HCT116 (cell line): ENCODE data around the gene NFIL3. TPM values are rescaled to one million over a fixed set of nuclear protein-coding genes. Genes with fewer than 3 reads are reported as not detected.
A peak's percentile ranks its signal among the peaks of the same experiment; 100 is the strongest.

ENCODE experiments used
- ATAC-seq: fragments of 200-7000 bp; cut with Tn5 transposase; 2 replicates; pipeline ENCODE4 v1.9.1; 2020; ENCODE audit warnings: mild to moderate bottlenecking, moderate library complexity
- BruUV-seq: library from RNA; stranded (reverse); fragments of 400-500 nt; replicated peaks from 2 replicates; lab custom pipeline; 2021; lab: Mats Ljungman, UMichigan
- CTCF ChIA-PET: fragments of 300-600 bp; sonication (Branson Sonifier 250); formaldehyde crosslinking; loops from one replicate; lab custom pipeline; 2021; ENCODE audit warnings: antibody characterized with exemption; lab: Charles Lee
- POLR2A ChIA-PET: fragments of 300-600, 350-600 bp; sonication (Branson Sonifier 250); formaldehyde crosslinking; loops from one replicate; lab custom pipeline; 2021; ENCODE audit warnings: antibody characterized with exemption; lab: Charles Lee
- RAD21 ChIA-PET, 2 experiments: fragments of 300-600 bp; sonication (Branson Sonifier 250); formaldehyde crosslinking; loops; one replicate each; lab custom pipeline; 2023; ENCODE audit warnings: low total read pairs in 2 of 2; ENCODE audit not compliant: uncharacterized antibody in 2 of 2, unreplicated experiment in 2 of 2, low non-redundant PET in 1 of 2; lab: Charles Lee
- DNase-seq: peaks from one replicate; pipeline ENCODE4 v3.0.0-alpha.2; 2010; ENCODE audit warnings: low read depth, low spot score
- H2AFZ ChIP-seq: fragments of 200-600 bp; shearing (Covaris generic), sonication (generic); 2 replicates; pipeline ENCODE4 v1.6.1; 2017; ENCODE audit warnings: low read depth, mixed run types, mixed read lengths, antibody characterized with exemption, low read length; ENCODE audit not compliant: poor library complexity, severe bottlenecking
- H3K27ac ChIP-seq: 2 replicates; pipeline ENCODE4 v1.5.1; 2012; ENCODE audit warnings: low read depth, low read length
- H3K27me3 ChIP-seq: fragments of 200-600 bp; sonication (generic); 2 replicates; pipeline ENCODE4 v1.6.1; 2016; ENCODE audit warnings: mixed run types, low read length, mixed read lengths; ENCODE audit not compliant: insufficient read depth
- H3K36me3 ChIP-seq, 2 experiments: fragments of 200-500 bp in 1 of 2; fragments of 200-600 bp in 1 of 2; sonication (Bioruptor generic) in 1 of 2; sonication (generic) in 1 of 2; 2 replicates each; pipeline versions ENCODE4 v1.5.1 to v1.6.1; 2014 to 2016; ENCODE audit warnings: low read length in 2 of 2, inconsistent platforms in 1 of 2, mixed read lengths in 1 of 2, mixed run types in 1 of 2; ENCODE audit not compliant: insufficient read depth in 2 of 2, control insufficient read depth in 1 of 2
- H3K4me1 ChIP-seq, 2 experiments: fragments of 200-600 bp in 1 of 2; sonication (generic) in 1 of 2; 2 replicates each; pipeline versions ENCODE4 v1.5.1 to v1.6.1; 2012 to 2017; ENCODE audit warnings: low read length in 2 of 2, inconsistent platforms in 1 of 2, mild to moderate bottlenecking in 1 of 2, mixed read lengths in 1 of 2, mixed run types in 1 of 2, moderate library complexity in 1 of 2; ENCODE audit not compliant: insufficient read depth in 2 of 2, control insufficient read depth in 1 of 2
- H3K4me2 ChIP-seq: fragments of 200-600 bp; sonication (generic); 2 replicates; pipeline ENCODE4 v1.6.1; 2017; ENCODE audit warnings: mixed run types, low read length, mixed read lengths
- H3K4me3 ChIP-seq, 2 experiments: fragments of 200-600 bp in 1 of 2; sonication (generic) in 1 of 2; replicated peaks in 1 of 2; 2 replicates each; pipeline ENCODE4 v1.5.1; 2011 to 2016; ENCODE audit warnings: low read length in 2 of 2, control low read depth in 1 of 2, low read depth in 1 of 2, mild to moderate bottlenecking in 1 of 2, mixed read lengths in 1 of 2, mixed run types in 1 of 2
- H3K79me2 ChIP-seq: fragments of 200-600 bp; sonication (generic); 2 replicates; pipeline ENCODE4 v1.6.1; 2017; ENCODE audit warnings: mild to moderate bottlenecking, mixed run types, low read length, moderate library complexity, mixed read lengths; ENCODE audit not compliant: insufficient read depth
- H3K9ac ChIP-seq: fragments of 200-600 bp; sonication (generic); 2 replicates; pipeline ENCODE4 v1.6.1; 2016; ENCODE audit warnings: low read length, mixed read lengths
- H3K9me2 ChIP-seq: fragments of 200-600 bp; sonication (generic), shearing (Covaris generic); 2 replicates; pipeline ENCODE4 v1.6.1; 2017; ENCODE audit warnings: mixed run types, mild to moderate bottlenecking, moderate library complexity; ENCODE audit not compliant: insufficient read depth
- H3K9me3 ChIP-seq, 2 experiments: fragments of 200-500 bp in 1 of 2; fragments of 200-600 bp in 1 of 2; sonication (Bioruptor generic) in 1 of 2; sonication (generic) in 1 of 2; 2 replicates each; pipeline ENCODE4 v1.6.1; 2014 to 2017; ENCODE audit warnings: low read length in 2 of 2, mixed read lengths in 2 of 2, inconsistent platforms in 1 of 2, low read depth in 1 of 2, mild to moderate bottlenecking in 1 of 2, mixed run types in 1 of 2, moderate library complexity in 1 of 2; ENCODE audit not compliant: control insufficient read depth in 1 of 2, insufficient read depth in 1 of 2
- H4K20me1 ChIP-seq: fragments of 200-600 bp; sonication (generic), shearing (Covaris generic); 2 replicates; pipeline ENCODE4 v1.6.1; 2017; ENCODE audit warnings: mixed run types, mild to moderate bottlenecking, moderate library complexity; ENCODE audit not compliant: insufficient read depth
- CTCF ChIP-seq, 3 experiments: fragments of 200-600 bp in 1 of 3; sonication (generic) in 1 of 3; IDR thresholded peaks in 2 of 3; conservative IDR thresholded peaks in 1 of 3; 2 replicates each; pipeline ENCODE4 v1.5.1; 2012 to 2017; ENCODE audit warnings: low read depth in 2 of 3, low read length in 2 of 3, antibody characterized with exemption in 1 of 3, borderline replicate concordance in 1 of 3, control low read depth in 1 of 3, mild to moderate bottlenecking in 1 of 3, mixed read lengths in 1 of 3, mixed run types in 1 of 3, moderate library complexity in 1 of 3; ENCODE audit not compliant: insufficient read depth in 1 of 3
- POLR2AphosphoS5 ChIP-seq: IDR thresholded peaks from 2 replicates; pipeline ENCODE4 v1.6.1; 2011; ENCODE audit warnings: mild to moderate bottlenecking, low read depth, low read length, moderate library complexity
- RAD21 ChIP-seq: IDR thresholded peaks from 2 replicates; pipeline ENCODE4 v1.6.1; 2012; ENCODE audit warnings: low read depth, mild to moderate bottlenecking
- SIN3A ChIP-seq: IDR thresholded peaks from 2 replicates; pipeline ENCODE4 v1.6.1; 2012; ENCODE audit warnings: low read depth
- TCF7L2 ChIP-seq: IDR thresholded peaks from 2 replicates; pipeline ENCODE4 v1.7.0; 2011; ENCODE audit warnings: borderline replicate concordance, inconsistent platforms; ENCODE audit not compliant: insufficient read depth, insufficient read length; ENCODE audit errors: extremely low read depth
- intact Hi-C: fragments of 100-400 bp; cut with micrococcal nuclease; formaldehyde crosslinking; loops from 2 replicates; pipeline ENCODE4 v1.10.0; 2022
- total RNA-seq: library from RNA; stranded (reverse); gene quantifications from one replicate; pipeline ENCODE4 v1.2.1, GENCODE V29; 2021; ENCODE audit not compliant: unreplicated experiment

NFIL3 gene
- total RNA-seq, 1 experiment from 2014 or later: 38.0 TPM

- Histone ChIP-seq H3K9ac (peak overlapping the region; percentile 77), H3K4me2 (peak overlapping the region; percentile 88), H3K27ac (peak overlapping the region; percentile 63), H3K36me3 (no peaks in the 10 kb centered on the region), H3K4me3 (peak overlapping the region; percentile 90 to 92)
- CTCF ChIA-PET: interaction anchor here (2.1 to 5.6 kb wide), 2 partner anchors 10 to 507 kb away, joined by 10 to 62 read pairs; no protein-coding TSS in a partner anchor
- intact Hi-C loops: no loop called here
- BruUV-seq: TSS peak; percentile 56
- TF ChIP-seq SIN3A (no peak), TCF7L2 (peak; percentile 66), CTCF (IDR thresholded peaks at IDR 0.05 in 2 of 3, conservative IDR thresholded peaks at IDR 0.05 in 1 of 3; ENCODE audit: borderline replicate concordance in 1 of 3, insufficient read depth in 1 of 3, low read depth in 2 of 3, low read length in 2 of 3) (0 out of 6 replicates have a peak, but pooled peaks of 1 of the 3 experiments have one; percentile 7), RAD21 (no peak), POLR2AphosphoS5 (0 out of 2 replicates have a peak, but pooled peaks have one; percentile 15)
- TF ChIP-seq, all 23 proteins: peak for 3
- Histone ChIP-seq H3K79me2 (peaks cover 51% of the 10 kb centered on the region), H3K27me3 (no peaks in the 10 kb centered on the region), H2AFZ (no peak overlapping the region), H3K4me1 (peaks cover 50 to 70% of the 10 kb centered on the region in 2 experiments), H4K20me1 (peaks cover 9% of the 10 kb centered on the region; the same call in 1 of the 2 replicates), H3K9me3 (no peaks in the 10 kb centered on the region), H3K9me2 (no peaks in the 10 kb centered on the region)
- DNase-seq: no peak
- RAD21 ChIA-PET: interaction anchor here (0.7 to 1.6 kb wide), 3 partner anchors 227 to 386 kb away, joined by 3 to 4 read pairs (median 4); no protein-coding TSS in a partner anchor
- POLR2A ChIA-PET: interaction anchor here (1.0 to 1.1 kb wide), 2 partner anchors 223 to 323 kb away, joined by 4 to 5 read pairs; no protein-coding TSS in a partner anchor
- ATAC-seq: peak; percentile 46
These were observed 597 bp downstream of the NFIL3 start for GRCh38 chr9:91422758-91423711.
